Measurements from ENCODE around the gene MPPED1. TPM values are rescaled to one million over a fixed set of nuclear protein-coding genes. Genes with fewer than 3 reads are reported as not detected.

MPPED1 gene
- polyA plus RNA-seq, 1 experiment, result not detected

GRCh38 chr22:43447380-43447779, 35.6 kb downstream of the MPPED1 start:
- Histone ChIP-seq H3K27me3 (ENCODE audit: control insufficient read depth, insufficient read depth, low read length) (no peaks in the 10 kb centered on the region), H3K9me3 (ENCODE audit: control insufficient read depth, insufficient read depth, low read length) (peaks cover 10% of the 10 kb centered on the region; the same call in 1 of the 2 replicates), H3K27ac (ENCODE audit: low read depth, low read length) (no peak overlapping the region), H3K4me3 (ENCODE audit: low read depth, low read length) (no peak overlapping the region)
- TF ChIP-seq CTCF (IDR thresholded peaks at IDR 0.05; ENCODE audit: low read depth, low read length), result no peak
- ChIA-PET CTCF (no interaction called here), POLR2A (no interaction called here)
- no peak for DNase-seq (ENCODE audit: low read depth, low spot score)

DNA sequence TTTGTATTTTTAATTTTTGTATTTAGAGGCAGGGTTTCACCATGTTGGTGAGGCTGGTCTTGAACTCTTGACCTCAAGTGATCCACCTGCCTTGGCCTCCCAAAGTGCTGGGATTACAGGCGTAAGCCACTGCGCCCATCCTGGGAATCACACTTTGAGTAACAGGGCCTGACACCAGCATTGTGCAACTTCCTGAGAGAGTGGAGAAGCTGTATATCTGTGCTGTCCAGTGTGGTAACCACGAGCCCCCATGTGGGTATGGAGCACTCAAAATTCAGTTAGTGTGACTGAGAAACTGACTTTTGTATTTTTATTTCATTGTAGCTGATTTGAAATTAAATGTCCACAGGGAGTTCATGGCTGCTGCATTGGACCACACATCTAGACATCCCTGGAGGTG, 36.2 kb downstream of the MPPED1 start:
- H3K27me3 ChIP-seq (ENCODE audit: control insufficient read depth, insufficient read depth, low read length), result no peaks in the 10 kb centered on the region
- no peak for TF ChIP-seq CTCF (IDR thresholded peaks at IDR 0.05; ENCODE audit: low read depth, low read length)
- H3K9me3 ChIP-seq (ENCODE audit: control insufficient read depth, insufficient read depth, low read length), result peaks cover 10% of the 10 kb centered on the region; the same call in 1 of the 2 replicates
- H3K27ac ChIP-seq (ENCODE audit: low read depth, low read length), result no peak overlapping the region
- POLR2A ChIA-PET, result interaction anchor here (0.6 kb wide), 1 partner anchor 435 kb away, joined by 3 read pairs; no protein-coding TSS in a partner anchor
- no peak overlapping the region for H3K4me3 ChIP-seq (ENCODE audit: low read depth, low read length)
- CTCF ChIA-PET, result no interaction called here
- no peak for DNase-seq (ENCODE audit: low read depth, low spot score)

GRCh38 chr22:43449205-43449830, 37.5 kb downstream of the MPPED1 start:
- CTCF ChIA-PET, result no interaction called here

GRCh38 chr22:43449831-43450225, 38.0 kb downstream of the MPPED1 start:
- H3K27ac ChIP-seq (ENCODE audit: low read depth, low read length), result no peak overlapping the region
- H3K4me3 ChIP-seq (ENCODE audit: low read depth, low read length), result no peak overlapping the region
- no peaks in the 10 kb centered on the region for H3K27me3 ChIP-seq (ENCODE audit: control insufficient read depth, insufficient read depth, low read length)
- TF ChIP-seq CTCF (IDR thresholded peaks at IDR 0.05; ENCODE audit: low read depth, low read length), result no peak
- peaks cover 10% of the 10 kb centered on the region; the same call in 1 of the 2 replicates for H3K9me3 ChIP-seq (ENCODE audit: control insufficient read depth, insufficient read depth, low read length)
- CTCF ChIA-PET, result no interaction called here
- no peak for DNase-seq (ENCODE audit: low read depth, low spot score)
- POLR2A ChIA-PET, result no interaction called here

More at GRCh38 chr22:43449205-43449830, 37.5 kb downstream of the MPPED1 start:
- no peak for DNase-seq (ENCODE audit: low read depth, low spot score)
- no peaks in the 10 kb centered on the region for H3K27me3 ChIP-seq (ENCODE audit: control insufficient read depth, insufficient read depth, low read length)
- no peak for TF ChIP-seq CTCF (IDR thresholded peaks at IDR 0.05; ENCODE audit: low read depth, low read length)
- H3K27ac ChIP-seq (ENCODE audit: low read depth, low read length), result no peak overlapping the region
- POLR2A ChIA-PET, result no interaction called here
- no peak overlapping the region for H3K4me3 ChIP-seq (ENCODE audit: low read depth, low read length)
- H3K9me3 ChIP-seq (ENCODE audit: control insufficient read depth, insufficient read depth, low read length), result peaks cover 10% of the 10 kb centered on the region; the same call in 1 of the 2 replicates

GRCh38 chr22:43451371-43452050, 39.7 kb downstream of the MPPED1 start:
- no peak for DNase-seq (ENCODE audit: low read depth, low spot score)
- no peak for TF ChIP-seq CTCF (IDR thresholded peaks at IDR 0.05; ENCODE audit: low read depth, low read length)
- no peaks in the 10 kb centered on the region for H3K27me3 ChIP-seq (ENCODE audit: control insufficient read depth, insufficient read depth, low read length)
- no peak overlapping the region for H3K4me3 ChIP-seq (ENCODE audit: low read depth, low read length)
- H3K27ac ChIP-seq (ENCODE audit: low read depth, low read length), result no peak overlapping the region
- ChIA-PET POLR2A (no interaction called here), CTCF (no interaction called here)
- H3K9me3 ChIP-seq (ENCODE audit: control insufficient read depth, insufficient read depth, low read length), result peaks cover 10% of the 10 kb centered on the region; the same call in 1 of the 2 replicates

Measured in AG04450 (cell line).